ENCODE results near the gene IGSF6. TPM values are rescaled to one million over a fixed set of nuclear protein-coding genes. Genes with fewer than 3 reads are reported as not detected.

IGSF6 gene
- total and polyA plus RNA-seq, 2 donors (not counting 1 experiment from before 2014, with no cell fraction given): 0.33 to 1.3 TPM

GRCh38 chr16:21646091-21646490 lies 6.3 kb downstream of the IGSF6 start:
- Histone ChIP-seq H3K36me3 (replicated peaks in 1 of 2; ENCODE audit: control extremely low read depth in 1 of 2, control insufficient read depth in 1 of 2, extremely low read depth in 1 of 2, insufficient read depth in 2 of 2, low read length in 1 of 2) (peaks cover 0 to 3% of the 10 kb centered on the region in 2 experiments), H3K27me3 (replicated peaks in 1 of 4; ENCODE audit: control extremely low read depth in 1 of 4, control insufficient read depth in 3 of 4, insufficient read depth in 4 of 4, low read length in 3 of 4) (no peaks in the 10 kb centered on the region), H3K4me2 (replicated peaks; ENCODE audit: low read depth, low read length, poor library complexity, severe bottlenecking) (peak overlapping the region; percentile 65), H3K9me3 (ENCODE audit: control extremely low read depth in 1 of 3, control insufficient read depth in 2 of 3, insufficient read depth in 1 of 3, low read length in 2 of 3) (no peaks in the 10 kb centered on the region), H3K4me1 (ENCODE audit: control insufficient read depth in 2 of 2, insufficient read depth in 2 of 2, low read length in 2 of 2) (peaks cover 71 to 73% of the 10 kb centered on the region in 2 donors), H3K79me2 (ENCODE audit: control insufficient read depth, insufficient read depth, low read length) (peaks cover 13% of the 10 kb centered on the region), H3K27ac (ENCODE audit: low read length in 2 of 2) (peak overlapping the region; percentile 83 to 92), H3K4me3 (ENCODE audit: control extremely low read depth in 1 of 5, extremely low read depth in 1 of 5, insufficient read depth in 1 of 5, low read depth in 2 of 5, low read length in 4 of 5) (no peak overlapping the region), H3K9ac (ENCODE audit: low read length) (peak overlapping the region; percentile 68), H4K20me1 (ENCODE audit: control insufficient read depth, insufficient read depth, low read length, poor library complexity, severe bottlenecking) (no peaks in the 10 kb centered on the region), H2AFZ (ENCODE audit: insufficient read depth, low read depth, low read length, poor library complexity, severe bottlenecking) (peak overlapping the region; percentile 1)
- intact Hi-C loops (cut with micrococcal nuclease): loop anchor here (2.0 to 10.0 kb wide), 4 partner anchors 63 to 1789 kb away; partner anchors contain the start of gene UQCRC2
- peak overlapping the region; percentile 89 for H3K27ac Mint-ChIP-seq
- H3K4me1 Mint-ChIP-seq: peaks cover 64% of the 10 kb centered on the region
- no peaks in the 10 kb centered on the region for H3K27me3 Mint-ChIP-seq
- peak overlapping the region; percentile 67 for H3K4me3 Mint-ChIP-seq
- ATAC-seq (ENCODE audit: low read depth) (no peak), DNase-seq (no peak)
- WGBS (ENCODE audit: insufficient coverage): 40% methylated on average over 2 of the region's 5 CpGs
- ChIA-PET POLR2A (interaction anchor here (1.5 to 1.6 kb wide), 2 partner anchors 9 to 13 kb away, joined by 3 to 4 read pairs; no protein-coding TSS in a partner anchor), CTCF (interaction anchor here (1.0 to 10.2 kb wide), 10 partner anchors 11 to 64 kb away, joined by 3 to 159 read pairs (median 3); partner anchors contain the start of gene OTOA)
- no peaks in the 10 kb centered on the region for H3K9me3 Mint-ChIP-seq (ENCODE audit: insufficient read depth)
- no peak for TF ChIP-seq EZH2 (IDR thresholded peaks at IDR 0.05; ENCODE audit: borderline replicate concordance, insufficient read depth, low read depth, low read length, poor library complexity, severe bottlenecking)
- TF ChIP-seq, protein P1, sequence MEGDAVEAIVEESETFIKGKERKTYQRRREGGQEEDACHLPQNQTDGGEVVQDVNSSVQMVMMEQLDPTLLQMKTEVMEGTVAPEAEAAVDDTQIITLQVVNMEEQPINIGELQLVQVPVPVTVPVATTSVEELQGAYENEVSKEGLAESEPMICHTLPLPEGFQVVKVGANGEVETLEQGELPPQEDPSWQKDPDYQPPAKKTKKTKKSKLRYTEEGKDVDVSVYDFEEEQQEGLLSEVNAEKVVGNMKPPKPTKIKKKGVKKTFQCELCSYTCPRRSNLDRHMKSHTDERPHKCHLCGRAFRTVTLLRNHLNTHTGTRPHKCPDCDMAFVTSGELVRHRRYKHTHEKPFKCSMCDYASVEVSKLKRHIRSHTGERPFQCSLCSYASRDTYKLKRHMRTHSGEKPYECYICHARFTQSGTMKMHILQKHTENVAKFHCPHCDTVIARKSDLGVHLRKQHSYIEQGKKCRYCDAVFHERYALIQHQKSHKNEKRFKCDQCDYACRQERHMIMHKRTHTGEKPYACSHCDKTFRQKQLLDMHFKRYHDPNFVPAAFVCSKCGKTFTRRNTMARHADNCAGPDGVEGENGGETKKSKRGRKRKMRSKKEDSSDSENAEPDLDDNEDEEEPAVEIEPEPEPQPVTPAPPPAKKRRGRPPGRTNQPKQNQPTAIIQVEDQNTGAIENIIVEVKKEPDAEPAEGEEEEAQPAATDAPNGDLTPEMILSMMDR (IDR thresholded peaks at IDR 0.05): no peak

GRCh38 chr16:21645261-21645721 lies 7.1 kb downstream of the IGSF6 start:
- H3K36me3 ChIP-seq (replicated peaks in 1 of 2; ENCODE audit: control extremely low read depth in 1 of 2, control insufficient read depth in 1 of 2, extremely low read depth in 1 of 2, insufficient read depth in 2 of 2, low read length in 1 of 2): peaks cover 0 to 3% of the 10 kb centered on the region in 2 experiments
- TF ChIP-seq EZH2 (IDR thresholded peaks at IDR 0.05; ENCODE audit: borderline replicate concordance, insufficient read depth, low read depth, low read length, poor library complexity, severe bottlenecking): no peak
- TF ChIP-seq, protein P1 (IDR thresholded peaks at IDR 0.05): no peak
- intact Hi-C loops (cut with micrococcal nuclease): loop anchor here (1.0 to 10.0 kb wide), 4 partner anchors 12 to 1790 kb away; partner anchors contain the start of gene UQCRC2
- H3K27ac Mint-ChIP-seq: peak overlapping the region; percentile 89
- H3K4me1 Mint-ChIP-seq: peaks cover 63% of the 10 kb centered on the region
- no peaks in the 10 kb centered on the region for H3K9me3 ChIP-seq (ENCODE audit: control extremely low read depth in 1 of 3, control insufficient read depth in 2 of 3, insufficient read depth in 1 of 3, low read length in 2 of 3)
- H3K4me3 ChIP-seq (ENCODE audit: control extremely low read depth in 1 of 5, extremely low read depth in 1 of 5, insufficient read depth in 1 of 5, low read depth in 2 of 5, low read length in 4 of 5): peak overlapping the region; percentile 42 to 61 (median 44)
- H3K4me1 ChIP-seq (ENCODE audit: control insufficient read depth in 2 of 2, insufficient read depth in 2 of 2, low read length in 2 of 2): peaks cover 63 to 73% of the 10 kb centered on the region in 2 donors
- H4K20me1 ChIP-seq (ENCODE audit: control insufficient read depth, insufficient read depth, low read length, poor library complexity, severe bottlenecking): no peaks in the 10 kb centered on the region
- WGBS (ENCODE audit: insufficient coverage): 4% methylated on average over 4 of the region's 9 CpGs
- CTCF ChIA-PET: interaction anchor here (0.9 to 10.2 kb wide), 11 partner anchors 12 to 65 kb away, joined by 3 to 159 read pairs (median 3); partner anchors contain the start of gene OTOA
- no peaks in the 10 kb centered on the region for H3K27me3 Mint-ChIP-seq
- ATAC-seq (ENCODE audit: low read depth) (peak; percentile 48), DNase-seq (peak; percentile 76)
- H3K27me3 ChIP-seq (replicated peaks in 1 of 4; ENCODE audit: control extremely low read depth in 1 of 4, control insufficient read depth in 3 of 4, insufficient read depth in 4 of 4, low read length in 3 of 4): no peaks in the 10 kb centered on the region
- H3K9ac ChIP-seq (ENCODE audit: low read length): peak overlapping the region; percentile 68
- peak overlapping the region; percentile 65 for H3K4me2 ChIP-seq (replicated peaks; ENCODE audit: low read depth, low read length, poor library complexity, severe bottlenecking)
- H3K4me3 Mint-ChIP-seq: peak overlapping the region; percentile 67
- POLR2A ChIA-PET: interaction anchor here (0.9 to 1.6 kb wide), 3 partner anchors 9 to 13 kb away, joined by 3 to 4 read pairs (median 4); no protein-coding TSS in a partner anchor
- H3K9me3 Mint-ChIP-seq (ENCODE audit: insufficient read depth): no peaks in the 10 kb centered on the region
- peaks cover 13% of the 10 kb centered on the region for H3K79me2 ChIP-seq (ENCODE audit: control insufficient read depth, insufficient read depth, low read length)
- peak overlapping the region; percentile 64 for H2AFZ ChIP-seq (ENCODE audit: insufficient read depth, low read depth, low read length, poor library complexity, severe bottlenecking)
- peak overlapping the region; percentile 83 to 92 for H3K27ac ChIP-seq (ENCODE audit: low read length in 2 of 2)

Measured in B cell (primary cell).